Measurements from ENCODE around the gene TBC1D19.

TBC1D19 gene

GRCh38 chr4:26737385-26737784, 153.5 kb downstream of the TBC1D19 start:
- no peak for DNase-seq

GRCh38 chr4:26741491-26741871, 157.6 kb downstream of the TBC1D19 start:
- DNase-seq: no peak

GRCh38 chr4:26746802-26747213, 162.9 kb downstream of the TBC1D19 start:
- no peak for DNase-seq

- no peak for DNase-seq
Observed at GRCh38 chr4:26748811-26749210, 164.9 kb downstream of the TBC1D19 start.

- no peak for DNase-seq
Observed at GRCh38 chr4:26749867-26750266, 166.0 kb downstream of the TBC1D19 start.

GRCh38 chr4:26751004-26751403, 167.1 kb downstream of the TBC1D19 start:
- no peak for DNase-seq

GRCh38 chr4:26751838-26752237, 168.0 kb downstream of the TBC1D19 start:
- no peak for DNase-seq

GRCh38 chr4:26753187-26753586, 169.3 kb downstream of the TBC1D19 start:
- DNase-seq: no peak

GRCh38 chr4:26753617-26754016, 169.7 kb downstream of the TBC1D19 start:
- DNase-seq: peak; percentile 64

GRCh38 chr4:26757751-26758150, 173.9 kb downstream of the TBC1D19 start:
- no peak for DNase-seq

- no peak for DNase-seq
Observed at GRCh38 chr4:26758899-26759298, 175.0 kb downstream of the TBC1D19 start.

- DNase-seq: no peak
Observed at GRCh38 chr4:26762650-26763049, 178.8 kb downstream of the TBC1D19 start.

GRCh38 chr4:26763063-26763462, 179.2 kb downstream of the TBC1D19 start:
- DNase-seq: no peak

- no peak for DNase-seq
Observed at GRCh38 chr4:26763648-26764047, 179.8 kb downstream of the TBC1D19 start.

GRCh38 chr4:26764231-26764630, 180.3 kb downstream of the TBC1D19 start:
- no peak for DNase-seq

- no peak for DNase-seq
Observed at GRCh38 chr4:26765515-26765914, 181.6 kb downstream of the TBC1D19 start.

GRCh38 chr4:26766141-26766540, 182.3 kb downstream of the TBC1D19 start:
- no peak for DNase-seq

- DNase-seq: no peak
Observed at GRCh38 chr4:26772096-26772873, 188.4 kb downstream of the TBC1D19 start.

GRCh38 chr4:26779224-26779623, 195.3 kb downstream of the TBC1D19 start:
- no peak for DNase-seq

GRCh38 chr4:26779674-26780073, 195.8 kb downstream of the TBC1D19 start:
- DNase-seq: no peak

GRCh38 chr4:26780539-26780938, 196.7 kb downstream of the TBC1D19 start:
- no peak for DNase-seq

GRCh38 chr4:26782168-26782829, 198.4 kb downstream of the TBC1D19 start:
- DNase-seq: no peak

- DNase-seq: no peak
Observed at GRCh38 chr4:26782830-26783202, 198.9 kb downstream of the TBC1D19 start.

GRCh38 chr4:26784207-26784865, 200.5 kb downstream of the TBC1D19 start:
- no peak for DNase-seq
